GM12864 (cell line): ENCODE data around the gene ST6GALNAC3.
"Not testable (repeated sequence)": the region's sequence is repeated elsewhere in the genome, so short reads cannot be mapped to it uniquely, and the experiment has no call there.

ENCODE experiments used
- DNase-seq: peaks from one replicate; pipeline ENCODE4 v3.0.0-alpha.2; 2011; ENCODE audit warnings: low read depth
- H3K4me3 ChIP-seq: 2 replicates; pipeline ENCODE4 v1.5.1; 2011; ENCODE audit warnings: mild to moderate bottlenecking, low read depth, low read length, control low read depth
- CTCF ChIP-seq: IDR thresholded peaks from 2 replicates; pipeline ENCODE4 v1.5.1; 2011; ENCODE audit warnings: low read depth, mild to moderate bottlenecking, moderate library complexity, low read length, control low read depth, inconsistent platforms; ENCODE audit errors: missing control alignments

The ST6GALNAC3 gene

GRCh38 chr1:76110666-76111065 lies 36.1 kb downstream of the ST6GALNAC3 start:
- H3K4me3 ChIP-seq: no peak overlapping the region
- TF ChIP-seq CTCF: no peak
- DNase-seq: no peak

GRCh38 chr1:76112321-76112720 lies 37.8 kb downstream of the ST6GALNAC3 start:
- DNase-seq, H3K4me3 ChIP-seq: not testable (repeated sequence)

GRCh38 chr1:76113446-76113845 lies 38.9 kb downstream of the ST6GALNAC3 start:
- TF ChIP-seq CTCF: no peak
- H3K4me3 ChIP-seq: no peak overlapping the region
- no peak for DNase-seq

- TF ChIP-seq CTCF: no peak
- DNase-seq: no peak
- H3K4me3 ChIP-seq: no peak overlapping the region
Measured at GRCh38 chr1:76115171-76115570, 40.6 kb downstream of the ST6GALNAC3 start.

GRCh38 chr1:76121850-76122249 lies 47.3 kb downstream of the ST6GALNAC3 start:
- H3K4me3 ChIP-seq: no peak overlapping the region
- TF ChIP-seq CTCF: no peak
- no peak for DNase-seq

GRCh38 chr1:76122271-76122670 lies 47.7 kb downstream of the ST6GALNAC3 start:
- TF ChIP-seq CTCF: no peak
- no peak overlapping the region for H3K4me3 ChIP-seq
- no peak for DNase-seq

- DNase-seq: not testable (repeated sequence)
Measured at GRCh38 chr1:76123411-76124064, 49.0 kb downstream of the ST6GALNAC3 start.

GRCh38 chr1:76124196-76124595 lies 49.6 kb downstream of the ST6GALNAC3 start:
- DNase-seq: no peak
- no peak overlapping the region for H3K4me3 ChIP-seq
- no peak for TF ChIP-seq CTCF

More at GRCh38 chr1:76123411-76124064, 49.0 kb downstream of the ST6GALNAC3 start:
- H3K4me3 ChIP-seq: not testable (repeated sequence)
